Astrocyte of the cerebellum (primary cell): ENCODE measurements around the gene DPP10.

Experiments used
- DNase-seq: peaks from one replicate; pipeline ENCODE4 v3.0.0-alpha.2; 2011; ENCODE audit warnings: low read depth
- H3K4me3 ChIP-seq: 2 replicates; pipeline ENCODE4 v1.5.1; 2011; ENCODE audit warnings: mild to moderate bottlenecking, low read depth, low read length, moderate library complexity
- CTCF ChIP-seq: IDR thresholded peaks from 2 replicates; pipeline ENCODE4 v1.5.1; 2012; ENCODE audit warnings: low read length, low read depth, moderate library complexity, mild to moderate bottlenecking; ENCODE audit errors: missing control alignments
- in situ Hi-C: cut with HindIII; loops from 2 replicates; pipeline ENCODE4 v1.10.0; 2017; ENCODE audit warnings: low sequenced_read_pairs

DPP10 gene

GRCh38 chr2:114553027-114553426 is 110.6 kb downstream of the DPP10 start:
- no peak overlapping the region for H3K4me3 ChIP-seq
- in situ Hi-C loops = no loop called here
- TF ChIP-seq CTCF = no peak
- no peak for DNase-seq

- in situ Hi-C loops = no loop called here
- no peak for TF ChIP-seq CTCF
Observed at GRCh38 chr2:114569166-114569565, 126.7 kb downstream of the DPP10 start.

GRCh38 chr2:114577657-114578056 is 135.2 kb downstream of the DPP10 start:
- in situ Hi-C loops = no loop called here
- DNase-seq = no peak
- H3K4me3 ChIP-seq = no peak overlapping the region
- TF ChIP-seq CTCF = no peak

More at GRCh38 chr2:114569166-114569565, 126.7 kb downstream of the DPP10 start:
- DNase-seq = no peak
- no peak overlapping the region for H3K4me3 ChIP-seq

DNA sequence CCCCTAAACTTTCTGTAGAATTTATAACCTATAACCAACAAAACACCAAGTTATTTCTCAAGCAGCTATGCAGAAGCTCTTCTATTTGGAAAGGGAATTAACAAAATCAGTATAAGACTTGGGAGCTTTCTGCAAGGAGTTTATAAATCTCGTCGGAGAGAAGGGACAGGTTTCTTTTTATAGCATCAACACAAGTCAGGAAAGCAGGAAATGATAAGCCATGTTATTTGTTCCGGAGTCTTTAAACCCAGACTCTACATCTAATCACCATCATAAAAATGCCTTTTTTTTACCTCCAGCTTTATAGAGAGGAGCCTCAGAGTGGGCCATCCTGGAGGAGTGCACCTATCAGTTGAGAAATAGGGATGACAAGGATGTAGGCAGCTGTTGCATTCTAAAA is 137.1 kb downstream of the DPP10 start:
- in situ Hi-C loops = no loop called here
- no peak for TF ChIP-seq CTCF
- no peak overlapping the region for H3K4me3 ChIP-seq
- no peak for DNase-seq

GRCh38 chr2:114580691-114581090 is 138.2 kb downstream of the DPP10 start:
- in situ Hi-C loops = no loop called here
- no peak for TF ChIP-seq CTCF
- H3K4me3 ChIP-seq = no peak overlapping the region
- no peak for DNase-seq

DNA sequence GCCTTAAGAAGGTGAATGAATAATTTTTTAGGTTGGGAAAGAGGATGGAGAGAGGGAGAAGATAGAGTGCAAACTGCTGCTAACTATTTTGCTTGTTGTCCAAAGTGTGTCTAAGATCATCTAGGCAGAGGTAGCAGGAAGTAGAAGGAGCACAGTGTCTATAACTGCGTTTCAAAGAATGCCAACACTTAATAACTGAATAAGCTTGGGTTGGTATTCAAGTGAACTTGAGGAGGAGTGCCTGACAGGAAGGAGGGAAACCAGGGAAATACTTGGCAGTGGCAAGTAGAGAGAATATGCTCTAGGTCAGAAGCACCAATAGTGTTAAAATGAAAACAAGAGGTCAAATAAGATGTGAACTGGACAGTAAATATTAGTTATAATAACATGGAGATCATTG is 155.9 kb downstream of the DPP10 start:
- no peak for DNase-seq
- in situ Hi-C loops = no loop called here

More for the DNA sequence above, 155.9 kb downstream of the DPP10 start:
- no peak overlapping the region for H3K4me3 ChIP-seq
- TF ChIP-seq CTCF = no peak
